NOMO-1 (cell line): ENCODE results near the gene DDX46.
"Not testable (repeated sequence)": the region's sequence is repeated elsewhere in the genome, so short reads cannot be mapped to it uniquely, and the experiment has no call there.

Experiments
- DNase-seq, 2 experiments: peaks; one replicate each; lab custom pipeline; 2025; ENCODE audit not compliant: unreplicated experiment in 2 of 2; lab: John Stamatoyannopoulos, UW

The DDX46 gene

GRCh38 chr5:134758504-134759341, at the start of gene DDX46:
Gene DDX46 (plus strand): TSS chr5:134758779. CDS start chr5:134758939, 160 bp downstream.
- DNase-seq: peak; percentile 94 to 96

- DNase-seq: no peak
Measured at GRCh38 chr5:134714120-134714519, 44.5 kb upstream of the DDX46 start.

- DNase-seq: no peak
Measured at GRCh38 chr5:134714541-134714940, 44.0 kb upstream of the DDX46 start.

- not testable (repeated sequence) for DNase-seq
Measured at GRCh38 chr5:134715466-134715865, 43.1 kb upstream of the DDX46 start.

DNA sequence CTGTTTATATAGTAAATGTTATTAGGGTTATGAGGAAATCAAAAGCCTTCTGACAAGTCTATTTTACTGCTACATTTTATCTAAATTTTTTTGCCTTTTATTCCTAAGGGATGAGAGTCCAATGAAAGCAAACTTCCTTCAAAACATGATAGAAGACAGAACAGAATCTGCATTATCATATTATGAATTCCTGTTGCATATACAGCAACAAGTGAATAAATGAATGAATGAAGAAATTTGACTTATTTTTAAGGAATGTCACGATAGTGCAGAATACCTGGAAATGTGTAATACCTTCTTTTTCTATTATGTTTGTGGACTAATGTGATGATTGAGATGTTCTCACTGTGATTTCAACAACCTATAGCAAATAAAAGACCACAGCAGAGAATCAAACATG, 33.7 kb upstream of the DDX46 start:
- DNase-seq: no peak

DNA sequence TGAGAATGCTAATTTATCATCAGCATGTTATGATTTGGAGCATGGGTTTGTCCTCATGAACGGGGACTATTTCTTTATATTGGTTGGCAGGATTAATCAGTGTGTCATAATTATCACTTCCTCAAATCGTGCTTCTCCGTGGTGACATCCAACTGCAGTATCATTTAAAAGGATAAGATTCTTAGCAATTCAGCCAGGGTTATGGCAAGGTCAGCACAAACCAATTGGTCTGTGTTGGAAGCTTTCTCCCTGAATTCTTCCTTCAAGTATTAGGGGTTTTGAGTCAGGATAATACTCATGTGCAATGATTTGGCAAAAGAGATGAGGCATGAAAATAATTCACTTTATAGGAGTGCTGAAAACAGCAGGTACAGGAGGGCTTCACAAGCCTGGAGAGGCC, 25.8 kb upstream of the DDX46 start:
- peak in 1 of 2 experiments; percentile 59 for DNase-seq

GRCh38 chr5:134735243-134735642, 23.3 kb upstream of the DDX46 start:
- DNase-seq: peak in 1 of 2 experiments; percentile 23

DNA sequence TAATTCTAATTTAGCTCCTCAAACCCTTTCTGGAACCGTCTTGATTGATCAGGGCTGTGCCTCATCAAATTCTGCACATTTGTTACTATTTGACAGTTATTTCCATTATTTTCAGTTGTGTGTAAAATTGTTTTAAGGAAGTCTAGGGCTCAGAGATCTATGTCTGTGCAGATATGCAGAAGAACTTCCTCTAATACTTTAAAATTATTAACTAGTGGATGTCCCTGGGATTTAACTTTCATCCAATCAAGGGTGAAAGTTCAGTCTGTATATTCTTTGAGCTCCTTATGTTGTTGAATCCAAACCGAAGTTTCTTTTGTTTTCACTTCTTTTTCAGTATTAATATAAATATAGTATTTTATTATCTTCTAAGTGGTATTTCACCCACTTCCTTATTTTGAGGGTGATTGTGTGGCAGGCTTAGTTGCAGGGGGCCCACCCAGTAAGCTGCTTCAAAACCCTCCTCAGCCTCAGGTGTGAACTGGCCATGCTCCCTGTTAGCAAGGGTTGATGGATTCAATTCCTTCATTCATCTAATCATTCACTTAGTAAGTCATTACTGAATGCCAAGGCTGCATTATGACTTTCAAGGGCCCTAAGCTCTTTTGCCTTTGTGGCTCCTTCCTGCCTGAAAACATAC, 22.3 kb upstream of the DDX46 start:
- peak in 1 of 2 experiments; percentile 40 for DNase-seq

GRCh38 chr5:134738133-134738962, 20.2 kb upstream of the DDX46 start, which contains the start of gene CAMLG:
Gene CAMLG (plus strand): TSS chr5:134738548. CDS start chr5:134738621, 73 bp downstream.
- peak; percentile 97 to 99 for DNase-seq

DNA sequence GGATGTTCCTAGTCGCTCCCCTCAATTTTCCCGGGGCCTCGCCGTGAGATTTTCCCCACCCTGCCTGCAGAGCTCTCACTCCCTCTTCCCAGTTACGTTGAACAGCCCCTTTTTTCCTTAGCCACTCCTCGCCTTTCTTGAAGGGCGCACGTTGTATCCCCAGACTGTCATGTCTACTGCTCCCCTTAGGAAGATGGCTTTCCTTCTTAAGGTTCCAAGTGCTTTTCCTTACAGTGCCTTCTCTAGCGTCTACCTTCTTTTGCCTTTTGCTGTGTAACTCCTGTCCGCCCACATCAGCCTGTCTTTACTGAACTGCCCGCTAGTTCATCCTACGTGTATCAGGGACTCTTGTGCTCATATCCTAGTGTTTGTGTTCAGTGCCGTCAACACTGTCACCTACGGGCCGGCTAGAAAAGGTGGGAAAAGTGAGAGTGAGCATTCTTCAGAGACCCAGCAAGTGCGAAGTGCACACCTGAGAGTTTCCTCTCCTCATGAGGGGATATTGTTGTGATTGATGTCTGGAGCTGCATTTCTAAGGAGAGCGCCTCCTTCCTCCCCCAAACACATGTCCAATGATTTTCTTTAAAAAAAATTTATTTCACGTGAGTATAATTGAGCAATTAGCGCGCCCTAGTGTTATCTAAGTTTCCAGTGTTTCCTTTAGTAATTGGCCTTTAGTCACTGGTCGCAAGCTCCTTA, 19.5 kb upstream of the DDX46 start:
- DNase-seq: peak; percentile 61 to 65

DNA sequence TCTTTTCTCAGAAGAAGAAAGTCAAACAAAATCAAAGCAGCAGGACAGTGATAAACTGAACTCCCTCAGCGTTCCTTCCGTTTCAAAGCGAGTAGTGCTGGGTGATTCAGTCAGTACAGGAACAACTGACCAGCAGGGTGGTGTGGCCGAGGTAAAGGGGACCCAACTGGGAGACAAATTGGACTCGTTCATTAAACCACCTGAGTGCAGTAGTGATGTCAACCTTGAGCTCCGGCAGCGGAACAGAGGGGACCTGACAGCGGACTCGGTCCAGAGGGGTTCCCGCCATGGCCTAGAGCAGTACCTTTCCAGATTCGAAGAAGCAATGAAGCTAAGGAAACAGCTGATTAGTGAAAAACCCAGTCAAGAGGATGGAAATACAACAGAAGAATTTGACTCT, 17.5 kb upstream of the DDX46 start:
- DNase-seq: no peak

GRCh38 chr5:134742134-134742533, 16.4 kb upstream of the DDX46 start:
- no peak for DNase-seq

DNA sequence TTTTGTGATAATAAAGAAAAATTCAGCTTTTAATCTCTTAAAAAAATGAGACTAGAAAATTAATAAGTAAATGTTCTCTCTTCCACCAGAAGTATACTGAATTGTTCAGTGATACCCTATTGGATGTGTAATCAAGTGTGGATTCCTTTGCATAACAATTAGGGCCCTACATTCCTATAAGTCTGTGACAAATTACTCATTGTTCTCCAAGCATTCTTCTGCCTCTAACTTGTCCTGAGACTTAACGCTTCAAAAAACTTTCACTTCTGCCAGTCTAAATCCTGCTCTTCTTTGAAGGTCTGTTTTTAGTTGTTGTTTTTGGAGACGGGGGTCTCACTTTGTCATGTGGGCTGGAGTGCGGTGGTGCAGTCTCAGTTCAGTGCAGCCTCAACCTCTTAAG, 9.2 kb upstream of the DDX46 start:
- no peak for DNase-seq

DNA sequence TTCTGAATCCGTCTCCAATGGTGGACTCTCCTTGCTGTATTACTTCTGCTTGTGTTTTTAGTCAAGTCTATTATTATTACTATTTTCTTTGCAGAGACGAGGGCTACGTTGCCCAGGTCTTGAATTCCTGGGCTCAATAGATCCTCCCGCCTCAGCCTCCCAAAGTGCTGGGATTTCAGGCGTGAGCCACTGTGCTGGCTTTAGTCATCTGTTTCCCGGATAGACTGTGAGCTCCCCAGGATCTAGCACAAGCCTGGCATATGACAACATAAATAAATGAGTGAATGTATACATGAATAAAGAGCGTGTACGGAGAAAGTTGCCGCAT, 439 bp upstream of the DDX46 start:
- DNase-seq: no peak

DNA sequence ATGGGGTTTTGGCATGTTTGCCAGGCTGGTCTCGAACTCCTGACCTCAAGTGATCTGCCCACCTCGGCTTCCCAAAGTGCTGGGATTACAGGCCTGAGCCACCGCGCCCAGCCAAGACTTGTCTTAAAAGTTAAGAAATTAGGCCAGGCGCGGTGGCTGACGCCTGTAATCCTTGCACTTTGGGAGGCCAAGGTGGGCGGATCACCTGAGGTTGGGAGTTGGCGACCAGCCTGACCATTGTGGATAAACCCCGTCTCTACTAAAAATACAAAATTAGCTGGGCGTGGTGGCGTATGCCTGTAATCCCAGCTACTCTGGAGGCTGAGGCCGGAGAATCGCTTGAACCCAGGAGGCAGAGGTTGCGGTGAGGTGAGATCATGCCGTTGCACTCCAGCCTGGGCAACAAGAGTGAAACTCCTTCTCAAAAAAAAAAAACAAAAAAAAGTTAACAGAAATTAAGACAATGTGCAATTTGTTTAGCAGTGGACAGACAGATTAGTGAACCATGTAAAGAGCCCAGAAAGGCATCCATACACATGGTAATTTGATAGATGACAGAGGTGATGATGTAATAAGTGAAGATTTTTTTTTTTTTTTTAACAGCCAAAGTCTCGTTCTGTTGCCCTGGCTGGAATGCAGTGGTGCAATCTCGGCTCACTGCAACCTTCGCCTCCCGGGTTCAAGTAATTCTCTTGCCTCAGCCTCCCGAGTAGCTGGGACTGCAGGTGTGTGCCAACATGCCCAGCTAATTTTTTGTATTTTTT, 9.1 kb downstream of the DDX46 start:
- not testable (repeated sequence) for DNase-seq

GRCh38 chr5:134769206-134769605, 10.6 kb downstream of the DDX46 start:
- no peak for DNase-seq

GRCh38 chr5:134772461-134773125, 14.0 kb downstream of the DDX46 start:
- DNase-seq: no peak

GRCh38 chr5:134777366-134777765, 18.8 kb downstream of the DDX46 start:
- DNase-seq: peak; percentile 11 to 28

DNA sequence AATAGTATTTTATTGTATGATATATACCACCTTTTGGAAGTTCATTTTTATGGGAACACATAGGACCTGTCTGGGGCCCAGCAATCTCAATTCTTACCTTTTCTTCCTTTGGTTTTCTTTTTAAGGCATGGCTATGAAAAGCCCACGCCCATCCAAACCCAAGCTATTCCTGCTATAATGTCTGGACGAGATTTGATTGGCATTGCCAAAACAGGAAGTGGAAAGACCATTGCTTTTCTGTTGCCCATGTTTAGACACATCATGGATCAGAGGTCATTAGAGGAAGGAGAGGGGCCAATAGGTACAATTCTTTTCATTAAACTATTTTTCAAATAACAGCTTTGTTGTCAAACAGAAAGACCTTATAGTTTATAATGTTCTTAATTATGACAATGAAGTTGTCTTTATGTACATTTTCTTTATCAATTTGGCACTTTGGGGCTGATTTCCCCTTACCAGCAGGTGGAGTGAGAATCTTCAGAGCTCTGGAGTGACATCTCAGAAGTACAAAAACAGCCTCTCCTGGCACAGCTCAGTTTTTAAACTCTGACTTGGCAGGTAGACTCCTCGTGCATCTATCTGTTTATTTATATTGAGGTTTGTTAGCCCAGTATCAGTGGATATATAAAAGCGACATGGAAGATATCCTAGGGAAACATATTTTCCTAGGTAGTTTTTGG, 25.8 kb downstream of the DDX46 start:
- no peak for DNase-seq
